HFF-Myc (cell line): ENCODE measurements around the gene GSG1L.

Experiments used
- DNase-seq: peaks from one replicate; pipeline ENCODE4 v3.0.0-alpha.2; 2011; ENCODE audit warnings: low read depth; ENCODE audit errors: extremely low read depth
- H3K4me3 ChIP-seq: replicated peaks from 2 replicates; pipeline ENCODE4 v1.5.1; 2011; ENCODE audit warnings: low read depth, mild to moderate bottlenecking, control low read depth, low read length
- TF ChIP-seq, protein P1 (sequence below): IDR thresholded peaks from 2 replicates; pipeline ENCODE4 v1.5.1; 2012; ENCODE audit warnings: mild to moderate bottlenecking, low read depth, low read length, control low read depth; ENCODE audit errors: missing control alignments

Gene GSG1L

DNA sequence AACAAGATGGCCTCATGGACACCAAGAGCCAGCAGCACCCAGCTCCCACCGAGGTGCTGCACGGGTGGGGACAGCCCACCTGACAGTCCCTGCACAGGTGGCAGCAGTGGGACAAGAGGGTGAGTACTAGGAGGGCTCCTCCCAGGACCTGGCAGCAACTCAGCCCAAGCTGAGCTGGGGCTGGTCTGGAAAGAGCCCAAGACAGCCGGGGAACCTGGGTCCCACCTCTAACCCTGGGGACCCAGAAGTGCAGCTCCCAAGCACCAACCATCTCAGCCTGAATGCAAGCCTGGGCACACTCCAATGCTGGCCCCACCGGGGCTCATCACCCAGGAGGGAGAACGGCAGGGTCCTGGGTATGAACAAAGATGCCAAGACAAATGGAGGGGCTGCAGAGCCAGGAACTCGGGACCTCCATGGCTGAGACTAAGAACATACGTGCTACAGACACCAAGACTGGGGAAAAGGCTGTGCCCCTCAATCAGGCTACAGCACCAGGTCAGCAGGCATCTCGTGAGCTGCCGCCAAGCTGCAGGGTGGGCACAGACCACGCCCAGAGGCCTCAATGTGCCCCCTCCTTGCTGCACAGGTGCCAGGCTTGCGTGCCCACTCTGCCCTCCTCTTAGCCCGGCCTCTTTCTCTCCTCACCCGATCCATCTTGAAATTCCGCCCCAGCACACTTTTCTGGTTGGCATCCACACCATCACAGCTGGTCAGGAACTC, 37.5 kb upstream of the GSG1L start:
- no peak for DNase-seq
- TF ChIP-seq, protein P1, sequence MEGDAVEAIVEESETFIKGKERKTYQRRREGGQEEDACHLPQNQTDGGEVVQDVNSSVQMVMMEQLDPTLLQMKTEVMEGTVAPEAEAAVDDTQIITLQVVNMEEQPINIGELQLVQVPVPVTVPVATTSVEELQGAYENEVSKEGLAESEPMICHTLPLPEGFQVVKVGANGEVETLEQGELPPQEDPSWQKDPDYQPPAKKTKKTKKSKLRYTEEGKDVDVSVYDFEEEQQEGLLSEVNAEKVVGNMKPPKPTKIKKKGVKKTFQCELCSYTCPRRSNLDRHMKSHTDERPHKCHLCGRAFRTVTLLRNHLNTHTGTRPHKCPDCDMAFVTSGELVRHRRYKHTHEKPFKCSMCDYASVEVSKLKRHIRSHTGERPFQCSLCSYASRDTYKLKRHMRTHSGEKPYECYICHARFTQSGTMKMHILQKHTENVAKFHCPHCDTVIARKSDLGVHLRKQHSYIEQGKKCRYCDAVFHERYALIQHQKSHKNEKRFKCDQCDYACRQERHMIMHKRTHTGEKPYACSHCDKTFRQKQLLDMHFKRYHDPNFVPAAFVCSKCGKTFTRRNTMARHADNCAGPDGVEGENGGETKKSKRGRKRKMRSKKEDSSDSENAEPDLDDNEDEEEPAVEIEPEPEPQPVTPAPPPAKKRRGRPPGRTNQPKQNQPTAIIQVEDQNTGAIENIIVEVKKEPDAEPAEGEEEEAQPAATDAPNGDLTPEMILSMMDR = no peak
- no peak overlapping the region for H3K4me3 ChIP-seq

DNA sequence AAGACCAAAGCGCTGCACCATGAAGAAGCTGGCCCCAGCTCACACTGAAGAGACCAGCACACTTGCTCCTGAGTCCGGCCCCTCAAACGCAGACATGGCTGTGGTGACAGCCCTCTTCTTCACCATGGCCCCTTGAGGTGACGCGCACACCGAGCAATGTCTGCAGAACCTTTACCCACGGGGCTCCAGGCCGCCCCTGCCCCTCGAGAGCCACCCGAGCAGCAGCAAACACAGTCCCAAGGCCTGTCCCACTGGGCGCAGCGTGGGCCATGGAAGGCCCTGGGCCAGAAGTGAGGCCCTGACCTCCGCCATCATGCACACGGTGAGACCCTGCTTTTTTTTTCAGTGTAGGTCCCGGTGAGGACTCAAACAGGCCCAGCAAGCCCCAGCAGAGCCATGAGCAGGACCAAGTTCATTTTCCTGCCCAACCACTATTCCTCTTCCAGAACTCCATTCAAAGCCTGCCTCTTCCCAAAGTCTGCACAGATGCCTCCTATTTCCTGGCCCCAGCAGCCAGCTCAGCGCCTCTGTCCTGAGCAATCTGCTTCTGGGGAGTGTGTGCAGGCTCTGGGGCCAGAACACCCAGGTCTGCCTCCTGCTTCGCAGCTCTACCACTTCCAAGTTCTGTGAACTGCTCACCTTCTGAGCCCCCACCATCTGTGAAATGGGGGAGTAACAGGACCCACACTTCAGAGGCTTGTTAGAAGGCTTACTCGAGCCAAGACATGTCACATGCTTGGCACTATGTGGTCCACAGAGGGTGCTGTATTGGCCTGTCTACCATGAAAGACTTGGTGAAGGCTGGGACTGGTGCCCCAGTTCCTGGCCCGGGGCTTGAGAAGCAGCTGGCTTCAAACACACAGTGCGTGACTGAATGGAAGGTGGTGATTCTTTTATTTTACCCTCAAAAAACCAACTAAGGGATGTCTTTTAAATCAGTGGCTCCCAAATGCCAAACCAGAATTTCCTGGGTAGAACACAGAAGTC, 35.7 kb upstream of the GSG1L start:
- no peak for DNase-seq
- no peak overlapping the region for H3K4me3 ChIP-seq
- TF ChIP-seq, protein P1 = no peak

DNA sequence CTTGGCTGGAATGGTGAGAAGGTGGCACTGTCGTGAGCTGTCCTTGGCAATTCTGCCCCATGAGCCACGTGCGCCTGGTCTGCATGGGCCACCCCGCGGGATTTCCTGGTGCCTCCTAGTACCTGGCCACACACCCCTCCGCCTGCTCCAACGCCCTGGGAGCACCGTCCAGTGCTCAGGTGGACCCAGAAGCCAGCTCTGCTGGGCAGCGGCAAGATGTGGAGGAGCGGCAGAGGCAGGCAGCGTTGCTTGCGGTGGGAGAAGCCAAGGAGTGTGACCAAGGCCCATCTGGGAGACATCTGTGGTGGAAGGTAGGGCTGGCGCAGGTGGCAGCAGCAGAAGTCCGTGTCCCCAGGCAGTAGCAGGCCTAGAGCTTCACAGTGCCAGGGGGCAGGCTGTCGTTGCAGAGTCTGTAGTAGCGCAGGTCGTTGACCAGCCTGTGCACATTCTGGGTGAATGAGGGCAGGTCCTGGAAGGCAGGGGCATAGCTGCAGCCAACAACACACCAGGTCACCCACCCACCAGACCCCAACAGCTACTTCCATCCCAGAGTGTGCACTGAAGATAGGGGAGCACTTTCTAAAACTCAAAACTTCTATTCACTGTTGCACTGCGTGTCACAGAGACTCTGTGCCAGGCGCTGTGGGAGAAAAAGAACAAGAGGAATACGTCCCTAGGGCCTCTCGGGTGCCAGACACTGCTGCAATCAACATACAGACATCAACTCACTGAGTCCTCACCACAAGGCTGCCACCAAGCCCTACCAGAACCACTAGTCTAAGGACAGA, 34.9 kb upstream of the GSG1L start:
- no peak for DNase-seq
- no peak overlapping the region for H3K4me3 ChIP-seq
- TF ChIP-seq, protein P1 = no peak

DNA sequence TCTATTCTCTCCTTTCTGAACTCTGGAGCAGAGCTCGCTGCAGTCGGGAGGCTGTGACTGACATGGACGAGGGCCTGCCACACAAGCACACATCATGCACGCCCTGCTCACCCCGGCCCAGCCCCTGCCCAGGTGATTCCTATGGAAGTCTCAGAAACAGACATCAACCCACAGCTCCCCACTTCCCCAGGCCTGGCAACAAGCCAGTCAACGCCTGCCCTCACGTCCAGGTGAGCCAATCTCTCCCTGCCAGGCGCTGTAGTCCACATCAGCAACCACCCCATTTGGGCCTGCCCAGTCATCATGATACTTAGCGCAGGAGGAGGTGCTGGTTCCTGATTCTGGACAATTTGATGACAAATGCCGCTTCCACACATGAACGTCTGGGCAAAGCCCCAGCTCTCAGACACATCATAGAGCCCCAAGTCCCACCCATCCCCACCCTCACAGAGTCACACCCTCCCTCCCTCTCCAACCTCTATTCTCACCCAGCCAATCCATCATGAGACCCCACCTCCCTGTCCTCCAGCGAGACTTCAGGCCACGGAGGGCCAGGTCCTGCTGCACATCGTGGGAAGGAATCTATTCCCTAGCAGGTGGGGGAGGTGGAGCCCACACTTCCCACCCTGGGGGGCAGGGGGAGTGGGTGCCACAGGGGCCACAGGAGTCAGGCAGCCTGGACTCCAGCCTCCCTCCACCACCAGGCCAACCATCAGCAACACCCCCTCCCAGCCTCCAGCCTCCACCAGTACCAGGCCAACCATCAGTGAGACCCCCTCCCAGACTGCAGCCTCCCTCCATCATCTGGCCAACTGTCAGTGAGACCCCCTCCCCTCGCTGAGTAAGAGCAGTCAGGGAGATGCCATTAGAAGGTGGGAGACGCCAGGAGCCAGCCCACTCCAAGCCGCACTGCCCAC, 33.7 kb upstream of the GSG1L start:
- DNase-seq = no peak
- TF ChIP-seq, protein P1 = no peak
- no peak overlapping the region for H3K4me3 ChIP-seq

DNA sequence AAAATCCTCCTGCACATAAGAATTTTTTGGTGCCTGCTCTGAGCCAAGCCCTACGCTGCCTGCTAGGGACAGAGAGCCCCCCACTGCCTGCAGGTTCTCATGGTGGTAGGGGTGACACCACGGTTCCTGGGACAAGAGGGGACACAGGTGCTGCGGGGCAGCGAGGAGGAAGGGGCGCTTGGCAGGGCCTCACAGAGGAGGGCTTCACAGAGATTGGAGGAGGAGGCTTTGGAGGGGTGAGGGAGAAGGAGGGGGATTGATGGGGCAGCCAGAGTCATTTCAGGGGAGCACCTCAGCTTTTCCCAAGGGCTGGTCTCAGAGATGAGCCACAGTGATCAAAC, 29.8 kb upstream of the GSG1L start:
- DNase-seq = no peak
- no peak overlapping the region for H3K4me3 ChIP-seq
- TF ChIP-seq, protein P1 = no peak

DNA sequence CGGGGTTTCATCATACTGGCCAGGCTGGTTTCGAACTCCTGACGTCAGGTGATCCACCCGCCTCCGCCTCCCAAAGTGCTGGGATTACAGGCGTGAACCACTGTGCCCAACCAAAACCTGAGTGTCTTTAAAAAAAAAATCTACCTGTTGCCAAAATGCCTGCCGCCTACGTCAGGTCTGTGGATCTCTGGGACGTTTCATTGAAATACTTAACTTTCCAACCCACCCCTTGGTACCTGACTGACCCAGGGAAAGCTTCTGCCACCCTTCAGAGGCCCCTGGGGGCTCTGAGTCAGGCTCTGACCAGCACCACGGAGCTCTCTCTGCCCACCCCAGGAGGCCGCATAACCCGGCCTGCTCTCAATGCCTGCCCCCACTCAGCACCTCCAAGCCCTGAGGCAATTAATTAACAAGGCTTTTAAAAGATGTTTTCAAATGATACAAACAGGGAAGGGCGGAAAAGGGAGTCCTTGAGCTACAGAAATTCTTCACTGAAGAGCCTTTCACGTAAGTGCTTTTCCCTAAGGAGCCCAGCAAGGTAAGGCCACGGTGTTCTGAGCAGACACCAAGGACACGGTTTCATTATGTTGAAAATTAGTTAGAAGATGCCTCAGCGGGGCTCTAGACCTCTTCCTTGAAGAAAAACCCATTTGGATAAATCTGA, 29.3 kb upstream of the GSG1L start:
- TF ChIP-seq, protein P1 = no peak
- DNase-seq = no peak
- H3K4me3 ChIP-seq = no peak overlapping the region
